ENCODE results near the gene ANKS1B.

ANKS1B gene

DNA sequence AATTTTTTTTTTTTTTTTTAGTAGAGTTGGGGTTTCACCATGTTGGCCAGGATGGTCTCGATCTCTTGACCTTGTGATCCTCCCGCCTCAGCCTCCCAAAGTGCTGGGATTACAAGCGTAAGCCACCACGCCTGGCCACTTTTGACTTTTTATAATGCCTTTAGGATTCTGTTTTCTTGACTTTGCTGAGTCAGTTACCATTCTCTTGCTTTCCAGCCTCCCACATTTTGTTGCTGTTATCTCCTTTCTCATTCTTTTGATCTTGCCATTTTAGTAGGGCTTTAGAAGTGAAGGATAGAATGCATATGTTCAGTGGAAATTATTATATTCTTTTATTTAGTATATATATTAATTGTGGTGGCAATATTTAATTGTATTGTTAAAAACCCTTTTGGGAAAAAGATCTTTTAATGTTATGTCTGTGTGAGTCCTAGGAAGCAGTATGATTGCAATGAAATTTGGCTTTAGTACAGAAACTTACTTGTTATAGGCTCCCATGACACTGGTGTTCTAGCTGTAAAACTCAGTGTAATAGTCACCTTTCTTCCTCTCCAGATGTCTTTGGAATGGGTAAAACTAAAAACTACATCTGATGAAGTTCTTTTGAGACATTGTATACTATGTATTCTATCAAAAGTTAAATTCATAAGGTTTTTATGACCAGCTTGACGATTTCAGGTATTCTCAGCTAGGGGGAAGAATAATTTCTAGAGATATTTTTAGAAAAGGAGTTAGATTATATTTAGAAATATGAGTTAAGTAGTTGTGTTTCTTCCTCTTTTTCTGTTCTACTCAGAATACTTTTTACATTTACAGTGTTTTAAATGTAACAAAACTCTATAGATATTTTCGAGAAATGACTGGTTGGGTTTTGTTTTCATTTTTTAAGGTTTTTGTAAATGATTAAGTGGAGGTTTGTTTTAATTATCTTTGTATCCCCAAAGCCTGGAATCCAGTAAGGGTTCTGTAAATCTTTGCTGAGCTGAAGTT, 1264.9 kb downstream of the ANKS1B start:
- TF ChIP-seq CTCF (IDR thresholded peaks at IDR 0.05; ENCODE audit: low read depth, low read length), result no peak
- no peaks in the 10 kb centered on the region for H3K9me3 ChIP-seq
- no peak overlapping the region for H3K4me3 ChIP-seq (ENCODE audit: low read depth, low read length)
- H3K36me3 ChIP-seq, result no peaks in the 10 kb centered on the region
- no peak for DNase-seq
- H3K4me1 ChIP-seq, result no peaks in the 10 kb centered on the region
- no peaks in the 10 kb centered on the region for H3K27me3 ChIP-seq

- Histone ChIP-seq H3K36me3 (no peaks in the 10 kb centered on the region), H3K4me3 (ENCODE audit: low read depth, low read length) (no peak overlapping the region), H3K9me3 (no peaks in the 10 kb centered on the region), H3K4me1 (no peaks in the 10 kb centered on the region; the same call in 1 of the 2 replicates), H3K27me3 (no peaks in the 10 kb centered on the region)
- DNase-seq, result no peak
- no peak for TF ChIP-seq CTCF (IDR thresholded peaks at IDR 0.05; ENCODE audit: low read depth, low read length)
These were observed 1270.3 kb downstream of the ANKS1B start for GRCh38 chr12:98714426-98714825.

DNA sequence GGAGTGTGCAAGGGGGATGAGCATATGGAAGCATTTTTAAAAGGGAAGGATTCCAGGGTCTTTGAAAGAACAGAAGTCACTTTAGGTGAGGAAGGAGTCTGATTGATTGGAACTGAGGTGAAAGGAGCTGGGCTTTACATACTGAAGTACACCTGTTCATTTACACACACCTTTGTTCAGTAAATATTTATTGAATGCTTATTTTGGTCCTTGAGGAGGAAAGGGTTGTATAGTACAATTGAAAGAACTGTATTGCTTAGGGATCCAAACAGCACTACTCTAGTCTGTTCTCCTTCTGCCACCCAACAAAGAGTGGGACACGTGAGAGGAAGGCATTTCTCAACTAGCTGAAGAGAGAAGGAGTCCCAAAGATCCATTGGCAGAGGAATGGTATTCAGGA, 1275.7 kb downstream of the ANKS1B start:
- Histone ChIP-seq H3K36me3 (no peaks in the 10 kb centered on the region), H3K4me1 (no peaks in the 10 kb centered on the region; the same call in 1 of the 2 replicates)
- no peak for DNase-seq

GRCh38 chr12:98701166-98701565, 1283.6 kb downstream of the ANKS1B start:
- no peak for DNase-seq
- no peak for TF ChIP-seq CTCF (IDR thresholded peaks at IDR 0.05; ENCODE audit: low read depth, low read length)
- H3K4me1 ChIP-seq, result no peaks in the 10 kb centered on the region
- no peak overlapping the region for H3K4me3 ChIP-seq (ENCODE audit: low read depth, low read length)
- H3K9me3 ChIP-seq, result no peaks in the 10 kb centered on the region
- no peaks in the 10 kb centered on the region for H3K27me3 ChIP-seq
- H3K36me3 ChIP-seq, result no peaks in the 10 kb centered on the region

More for the DNA sequence above, 1275.7 kb downstream of the ANKS1B start:
- no peak for TF ChIP-seq CTCF (IDR thresholded peaks at IDR 0.05; ENCODE audit: low read depth, low read length)
- Histone ChIP-seq H3K9me3 (no peaks in the 10 kb centered on the region), H3K4me3 (ENCODE audit: low read depth, low read length) (no peak overlapping the region), H3K27me3 (no peaks in the 10 kb centered on the region)

- Histone ChIP-seq H3K9me3 (no peaks in the 10 kb centered on the region), H3K36me3 (no peaks in the 10 kb centered on the region), H3K4me1 (no peaks in the 10 kb centered on the region), H3K27me3 (no peaks in the 10 kb centered on the region), H3K4me3 (ENCODE audit: low read depth, low read length) (no peak overlapping the region)
- no peak for DNase-seq
- no peak for TF ChIP-seq CTCF (IDR thresholded peaks at IDR 0.05; ENCODE audit: low read depth, low read length)
These were observed 1285.2 kb downstream of the ANKS1B start for GRCh38 chr12:98699586-98699985.
